Transverse colon (tissue), 4 donors: ENCODE data around the gene ITGA1. TPM values are rescaled to one million over a fixed set of nuclear protein-coding genes. Genes with fewer than 3 reads are reported as not detected.
A peak's percentile ranks its signal among the peaks of the same experiment; 100 is the strongest.

Experiments
- DNase-seq: peaks from one replicate; pipeline ENCODE4 v3.0.0-alpha.2; 2019
- H3K27ac ChIP-seq, 4 donors: fragments of 200-600 bp; sonication (generic); 2 replicates each; pipeline ENCODE4 v1.5.1; 2016 to 2018; ENCODE audit warnings: inconsistent platforms in 4 of 4
- H3K27me3 ChIP-seq: fragments of 200-600 bp; sonication (generic); 2 replicates; pipeline ENCODE4 v1.5.1; 2017; ENCODE audit warnings: inconsistent platforms
- H3K36me3 ChIP-seq, 4 donors: fragments of 200-600 bp; sonication (generic); 2 replicates each; pipeline ENCODE4 v1.5.1; 2017 to 2019; ENCODE audit warnings: inconsistent platforms in 4 of 4
- H3K4me1 ChIP-seq, 4 donors: fragments of 200-600 bp; sonication (generic); 2 replicates each; pipeline ENCODE4 v1.5.1; 2017 to 2020; ENCODE audit warnings: inconsistent platforms in 4 of 4
- H3K4me3 ChIP-seq, 4 donors: fragments of 200-600 bp; sonication (generic); 1 replicate in 1 of 4; 2 replicates in 3 of 4; pipeline versions ENCODE4 v1.5.1 to v1.6.1; 2017 to 2019; ENCODE audit warnings: inconsistent platforms in 4 of 4
- H3K9me3 ChIP-seq, 2 donors: fragments of 200-600 bp; sonication (generic); 2 replicates each; pipeline ENCODE4 v1.5.1; 2017 to 2019; ENCODE audit warnings: inconsistent platforms in 2 of 2
- CTCF ChIP-seq, 5 experiments: fragments of 200-600 bp in 3 of 5; fragments of 450-650 bp in 2 of 5; sonication (generic) in 3 of 5; IDR thresholded peaks; 1 replicate in 2 of 5; 2 replicates in 3 of 5; pipeline ENCODE4 v1.5.1; 2016 to 2017; ENCODE audit warnings: antibody characterized with exemption in 5 of 5, inconsistent platforms in 3 of 5, mild to moderate bottlenecking in 2 of 5, moderate library complexity in 1 of 5
- EP300 ChIP-seq: sonication (generic); formaldehyde crosslinking; IDR thresholded peaks from one replicate; pipeline ENCODE4 v1.6.1; 2017; ENCODE audit warnings: antibody characterized with exemption, low read depth
- POLR2A ChIP-seq: fragments of 450-650 bp; IDR thresholded peaks from one replicate; pipeline ENCODE4 v1.6.1; 2016; ENCODE audit warnings: antibody characterized with exemption, mild to moderate bottlenecking, moderate library complexity
- POLR2AphosphoS5 ChIP-seq, 3 donors: sonication (generic); formaldehyde crosslinking; IDR thresholded peaks; one replicate each; pipeline ENCODE4 v1.6.1; 2016; ENCODE audit warnings: antibody characterized with exemption in 3 of 3
- WGBS, 2 donors: methylation state at CpG; one replicate each; pipeline ENCODE4 v1.1.5; 2018; ENCODE audit warnings: low coverage in 1 of 2; 5-methylcytosine and 5-hydroxymethylcytosine counted together
- in situ Hi-C, 4 donors: fragments of 200-750 bp; cut with MboI; loops; one replicate each; pipeline versions ENCODE4 v1.15.0 to v1.15.1; 2017; ENCODE audit warnings: low sequenced_read_pairs in 3 of 4, low pct_ligation_motif_present in 1 of 4, low pct_unique_long_range_greater_than_20kb in 1 of 4
- intact Hi-C: fragments of 100-400 bp; cut with DNase I; formaldehyde crosslinking; loops from one replicate; pipeline ENCODE4 v1.15.1; 2023; ENCODE audit warnings: low total_unique reads
- total RNA-seq, 4 donors: library from RNA; depleted of rRNA; stranded (reverse); fragments of >200 nt; gene quantifications; one replicate each; pipeline ENCODE4 v1.1.0, GENCODE V29; 2016

Gene ITGA1
- total RNA-seq, 4 donors from 2014 or later: 42.6 to 83.2 (median 48.0) TPM

GRCh38 chr5:52892242-52892878 is 104.6 kb downstream of the ITGA1 start:
- Histone ChIP-seq H3K36me3 (peaks cover 0 to 5% (median 0%) of the 10 kb centered on the region in 4 donors), H3K4me3 (no peak overlapping the region), H3K27me3 (no peaks in the 10 kb centered on the region), H3K9me3 (no peaks in the 10 kb centered on the region), H3K27ac (peak overlapping the region; percentile 33 to 65 (median 47)), H3K4me1 (peaks cover 9 to 32% (median 15%) of the 10 kb centered on the region in 4 donors)
- no peak for TF ChIP-seq POLR2A
- TF ChIP-seq EP300: no peak
- TF ChIP-seq CTCF (IDR thresholded peaks at IDR 0.05): no peak
- no peak for TF ChIP-seq POLR2AphosphoS5 (IDR thresholded peaks at IDR 0.05)
- intact Hi-C loops: no loop called here
- 45 to 51% methylated on average over 6 of the region's 6 CpGs for WGBS, 2 donors
- in situ Hi-C loops: no loop called here
- no peak for DNase-seq

GRCh38 chr5:52893105-52893504 is 105.4 kb downstream of the ITGA1 start:
- H3K9me3 ChIP-seq: no peaks in the 10 kb centered on the region
- H3K27ac ChIP-seq: peak overlapping the region; percentile 33 to 65 (median 48)
- H3K4me1 ChIP-seq: peaks cover 9 to 32% (median 15%) of the 10 kb centered on the region in 4 donors
- DNase-seq: no peak
- intact Hi-C loops: no loop called here
- in situ Hi-C loops: no loop called here
- TF ChIP-seq CTCF (IDR thresholded peaks at IDR 0.05) (no peak), POLR2AphosphoS5 (IDR thresholded peaks at IDR 0.05) (peak in 1 of 3 donors; percentile 27)
- no peaks in the 10 kb centered on the region for H3K27me3 ChIP-seq
- H3K36me3 ChIP-seq: peaks cover 0 to under 1% (median 0%) of the 10 kb centered on the region in 4 donors
- no peak overlapping the region for H3K4me3 ChIP-seq

GRCh38 chr5:52893863-52894262 is 106.1 kb downstream of the ITGA1 start:
- Histone ChIP-seq H3K4me1 (peaks cover 9 to 32% (median 15%) of the 10 kb centered on the region in 4 donors), H3K27me3 (no peaks in the 10 kb centered on the region), H3K27ac (peak overlapping the region; percentile 33 to 65 (median 48)), H3K9me3 (no peaks in the 10 kb centered on the region), H3K4me3 (no peak overlapping the region), H3K36me3 (no peaks in the 10 kb centered on the region)
- TF ChIP-seq CTCF (IDR thresholded peaks at IDR 0.05): no peak
- TF ChIP-seq POLR2AphosphoS5 (IDR thresholded peaks at IDR 0.05): no peak
- TF ChIP-seq EP300: no peak
- no peak for TF ChIP-seq POLR2A
- intact Hi-C loops (no loop called here), in situ Hi-C loops (no loop called here)
- 96 to 100% methylated on average over 1 of the region's 1 CpG for WGBS, 2 donors
- no peak for DNase-seq

- no peaks in the 10 kb centered on the region for H3K27me3 ChIP-seq
- intact Hi-C loops (no loop called here), in situ Hi-C loops (no loop called here)
- TF ChIP-seq POLR2A (no peak), CTCF (IDR thresholded peaks at IDR 0.05) (no peak), EP300 (no peak), POLR2AphosphoS5 (IDR thresholded peaks at IDR 0.05) (no peak)
- no peak for DNase-seq
- peaks cover 9 to 32% (median 15%) of the 10 kb centered on the region in 4 donors for H3K4me1 ChIP-seq
- peak overlapping the region; percentile 33 to 65 (median 45) for H3K27ac ChIP-seq
- no peaks in the 10 kb centered on the region for H3K9me3 ChIP-seq
- no peak overlapping the region for H3K4me3 ChIP-seq
- WGBS, 2 donors: 82 to 88% methylated on average over 2 of the region's 2 CpGs
- H3K36me3 ChIP-seq: no peaks in the 10 kb centered on the region
These were observed 106.7 kb downstream of the ITGA1 start for GRCh38 chr5:52894451-52894850.
